K562 (cell line): Measurements from ENCODE around the gene NUP62. TPM values are rescaled to one million over a fixed set of nuclear protein-coding genes. Genes with fewer than 3 reads are reported as not detected.
A peak's percentile ranks its signal among the peaks of the same experiment; 100 is the strongest.

Source experiments
- ATAC-seq: fragments of 200-7000 bp; cut with Tn5 transposase; 3 replicates; pipeline ENCODE4 v1.9.1; 2020; ENCODE audit warnings: moderate library complexity
- BruUV-seq: library from RNA; stranded (reverse); fragments of 400-500 nt; replicated peaks from 2 replicates; lab custom pipeline; 2021; lab: Mats Ljungman, UMichigan
- CTCF ChIA-PET: fragments of 300-600 bp; formaldehyde crosslinking; extraction: SDS; loops from one replicate; lab custom pipeline; 2021; ENCODE audit warnings: low intra/inter-chr PET ratio; lab: Yijun Ruan, JAX
- POLR2A ChIA-PET: fragments of 300-600, 350-650 bp; sonication (Branson Sonifier 250); formaldehyde crosslinking; extraction: SDS; loops from one replicate; lab custom pipeline; 2021; ENCODE audit warnings: antibody characterized with exemption, inconsistent platforms; lab: Yijun Ruan, JAX
- DNase-seq, 4 experiments: peaks; one replicate each; pipeline versions ENCODE4 v3.0.0 to v3.0.0-alpha.2; 2011 to 2018; ENCODE audit warnings: low spot score in 3 of 4, mixed read lengths in 3 of 4; ENCODE audit errors: extremely low read depth in 1 of 4
- FAIRE-seq: peaks from 2 replicates; lab custom pipeline; 2011; peaks lifted over from hg19 to GRCh38; lab: Jason Lieb, UNC
- H2AFZ ChIP-seq: 2 replicates; pipeline ENCODE4 v1.6.0; 2011; ENCODE audit warnings: low read depth, low read length, control low read depth, inconsistent platforms
- H3K27ac ChIP-seq: fragments of 200-600 bp; 3 replicates; pipeline ENCODE4 v1.8.0; 2011; ENCODE audit warnings: low read depth, mild to moderate bottlenecking, control low read depth, inconsistent platforms, low read length, moderate library complexity, mixed read lengths; ENCODE audit errors: extremely low read depth
- H3K27me3 ChIP-seq, 2 experiments: fragments of 300-600 bp in 1 of 2; 2 replicates in 1 of 2; 3 replicates in 1 of 2; pipeline versions ENCODE4 v1.6.0 to v1.8.0; 2011; ENCODE audit warnings: inconsistent platforms in 2 of 2, low read length in 2 of 2, mild to moderate bottlenecking in 1 of 2, mixed read lengths in 1 of 2, moderate library complexity in 1 of 2; ENCODE audit not compliant: control insufficient read depth in 2 of 2, insufficient read depth in 2 of 2
- H3K36me3 ChIP-seq: fragments of 300-600 bp; 3 replicates; pipeline ENCODE4 v1.8.0; 2011; ENCODE audit warnings: mild to moderate bottlenecking, low read length, inconsistent platforms; ENCODE audit not compliant: control insufficient read depth, insufficient read depth
- H3K4me1 ChIP-seq, 2 experiments: fragments of 200-600 bp in 1 of 2; replicated peaks in 1 of 2; 2 replicates in 1 of 2; 3 replicates in 1 of 2; pipeline versions ENCODE4 v1.5.1 to v1.8.0; 2011; ENCODE audit warnings: inconsistent platforms in 2 of 2, low read length in 2 of 2, mild to moderate bottlenecking in 1 of 2, mixed read lengths in 1 of 2, moderate library complexity in 1 of 2; ENCODE audit not compliant: control insufficient read depth in 2 of 2, insufficient read depth in 2 of 2
- H3K4me2 ChIP-seq: 2 replicates; pipeline ENCODE4 v1.6.1; 2011; ENCODE audit warnings: low read length, control low read depth, inconsistent platforms, mixed read lengths; ENCODE audit not compliant: insufficient read depth
- H3K4me3 ChIP-seq: fragments of 200-600 bp; sonication (generic), shearing (Covaris generic); 2 replicates; pipeline ENCODE4 v1.5.1; 2016; ENCODE audit warnings: control low read depth, inconsistent platforms
- H3K79me2 ChIP-seq: fragments of 200-600 bp; 3 replicates; pipeline ENCODE4 v1.8.0; 2011; ENCODE audit warnings: low read length, inconsistent platforms; ENCODE audit not compliant: control insufficient read depth, insufficient read depth
- H3K9ac ChIP-seq, 2 experiments: 2 replicates each; pipeline versions ENCODE4 v1.6.0 to v1.6.1; 2011; ENCODE audit warnings: low read depth in 2 of 2, low read length in 2 of 2, control low read depth in 1 of 2, inconsistent platforms in 1 of 2, mild to moderate bottlenecking in 1 of 2, mixed read lengths in 1 of 2; ENCODE audit not compliant: insufficient read depth in 1 of 2
- H3K9me1 ChIP-seq: one replicate; pipeline ENCODE4 v1.6.0; 2011; ENCODE audit warnings: inconsistent platforms, mild to moderate bottlenecking, low read length, moderate library complexity; ENCODE audit not compliant: control insufficient read depth, insufficient read depth
- H3K9me3 ChIP-seq: replicated peaks from 2 replicates; pipeline ENCODE4 v1.5.1; 2011; ENCODE audit warnings: low read depth, low read length, inconsistent platforms; ENCODE audit not compliant: control insufficient read depth, insufficient read depth
- H4K20me1 ChIP-seq: replicated peaks from 2 replicates; pipeline ENCODE4 v1.6.1; 2011; ENCODE audit warnings: low read length, inconsistent platforms, mixed read lengths; ENCODE audit not compliant: control insufficient read depth, insufficient read depth
- ASH1L ChIP-seq: fragments of 450-650 bp; IDR thresholded peaks from 2 replicates; pipeline ENCODE4 v1.6.1; 2018; ENCODE audit warnings: borderline replicate concordance, mild to moderate bottlenecking, low read depth; ENCODE audit not compliant: partially characterized antibody
- EWSR1 ChIP-seq: fragments of 450-650 bp; IDR thresholded peaks from 2 replicates; pipeline ENCODE4 v1.6.1; 2018; ENCODE audit warnings: borderline replicate concordance, mild to moderate bottlenecking, low read depth, moderate library complexity; ENCODE audit not compliant: partially characterized antibody
- EZH2 ChIP-seq: IDR thresholded peaks from 2 replicates; pipeline ENCODE4 v1.6.1; 2012; ENCODE audit warnings: low read depth, mild to moderate bottlenecking, inconsistent platforms, low read length, borderline replicate concordance
- KDM5B ChIP-seq: fragments of 200-600 bp; sonication (generic); IDR thresholded peaks from 2 replicates; pipeline ENCODE4 v1.6.1; 2012; ENCODE audit warnings: low read depth, mild to moderate bottlenecking, moderate library complexity, low read length, control low read depth, inconsistent platforms; ENCODE audit not compliant: insufficient replicate concordance
- POLR2G ChIP-seq: fragments of 200-400 bp; formaldehyde crosslinking; IDR thresholded peaks from 2 replicates; pipeline ENCODE4 v1.6.1; 2017; ENCODE audit warnings: low read depth, mild to moderate bottlenecking, antibody characterized with exemption, low read length, moderate library complexity
- ZNF551 ChIP-seq: fragments of 250-450 bp; sonication (Bioruptor Pico); IDR thresholded peaks from 2 replicates; pipeline ENCODE4 v1.5.0; 2021; ENCODE audit warnings: mild to moderate bottlenecking, moderate library complexity
- WGBS: fragments of 100-300 bp; shearing (Covaris generic); methylation state at CpG from one replicate; pipeline ENCODE4 v1.1.6; 2016; ENCODE audit warnings: low coverage, mixed read lengths; ENCODE audit not compliant: insufficient coverage; ENCODE audit errors: missing lambda C conversion rate; 5-methylcytosine and 5-hydroxymethylcytosine counted together
- in situ Hi-C: fragments of 300-500 bp; cut with MboI; formaldehyde crosslinking; loops from 4 replicates; pipeline ENCODE4 v1.15.0; 2018; ENCODE audit warnings: inconsistent platforms, mixed read lengths
- intact Hi-C: fragments of 100-400 bp; cut with micrococcal nuclease; formaldehyde crosslinking; loops from 2 replicates; pipeline ENCODE4 v1.14.2; 2022
- polyA plus RNA-seq, 8 experiments: library from polyadenylated mRNA; depleted of rRNA in 4 of 8; stranded (reverse) in 5 of 8; unstranded in 3 of 8; fragments of >200 nt; fragmentation: Nextera tagmentation in 2 of 8; fragmentation: Illumina TruSeq in 1 of 8; extraction: Ambion mirVana in 2 of 8; extraction: Trizol in 1 of 8; gene quantifications; 2 replicates each; pipeline versions ENCODE4 v1.2.1 to v1.2.3, GENCODE V29; 2011 to 2014; ENCODE audit warnings: inconsistent platforms in 1 of 8, missing spikeins in 1 of 8
- total RNA-seq, 7 experiments: library from RNA; depleted of rRNA in 6 of 7; stranded (reverse); fragments of >200 nt in 6 of 7; fragmentation: Illumina TruSeq in 2 of 7; extraction: Trizol in 2 of 7; gene quantifications; 2 replicates each; pipeline versions ENCODE4 v1.2.1 to v1.2.3, GENCODE V29; 2011 to 2021; ENCODE audit warnings: low replicate concordance in 1 of 7

NUP62 gene
- total and polyA plus RNA-seq, 9 of the 15 experiments (the other 6 are each of a cell fraction or from before 2014, with no cell fraction given): 16.9 to 109 (median 66.0) TPM

- Histone ChIP-seq H3K4me3 (no peak overlapping the region), H3K4me2 (no peak overlapping the region), H3K27me3 (peaks cover 0 to 4% of the 10 kb centered on the region in 2 experiments; a peak in 2 of 5 replicates), H3K9me3 (no peaks in the 10 kb centered on the region), H3K79me2 (no peaks in the 10 kb centered on the region), H3K9ac (peak overlapping the region in 1 of 2 experiments; percentile 68; a peak in 2 of 4 replicates), H3K9me1 (peaks cover 5% of the 10 kb centered on the region), H3K27ac (no peak overlapping the region), H3K4me1 (peaks cover 0 to 20% of the 10 kb centered on the region in 2 experiments; a peak in 3 of 5 replicates), H2AFZ (no peak overlapping the region), H4K20me1 (peaks cover 5% of the 10 kb centered on the region; the same call in 1 of the 2 replicates), H3K36me3 (no peaks in the 10 kb centered on the region; the same call in 2 of the 3 replicates)
- ATAC-seq (no peak), FAIRE-seq (no peak), DNase-seq (no peak)
- in situ Hi-C loops: loop anchor here (5.0 kb wide), 1 partner anchor 38 kb away; no protein-coding TSS in a partner anchor
- TF ChIP-seq EZH2 (no peak), KDM5B (no peak), ASH1L (no peak), EWSR1 (no peak), POLR2G (peak; percentile 37; the same call in 1 of the 2 replicates), ZNF551 (CRISPR knock-in tag) (no peak)
- POLR2A ChIA-PET: interaction anchor here (0.6 kb wide), 2 partner anchors 20 to 279 kb away, joined by 3 read pairs; no protein-coding TSS in a partner anchor
- WGBS: 30% methylated on average over 7 of the region's 7 CpGs
- intact Hi-C loops: no loop called here
- CTCF ChIA-PET: no interaction called here
- BruUV-seq: no TSS peak
These were observed 45.7 kb upstream of the NUP62 start for GRCh38 chr19:49975051-49975450.
